Islet of Langerhans (tissue), 1 donor: ENCODE measurements around the gene REEP3.
A peak's percentile ranks its signal among the peaks of the same experiment; 100 is the strongest.
"Not testable (repeated sequence)": the region's sequence is repeated elsewhere in the genome, so short reads cannot be mapped to it uniquely, and the experiment has no call there.

Experiments
- FAIRE-seq: peaks from one replicate; lab custom pipeline; 2011; peaks lifted over from hg19 to GRCh38; lab: Jason Lieb, UNC

REEP3 gene, protein sequence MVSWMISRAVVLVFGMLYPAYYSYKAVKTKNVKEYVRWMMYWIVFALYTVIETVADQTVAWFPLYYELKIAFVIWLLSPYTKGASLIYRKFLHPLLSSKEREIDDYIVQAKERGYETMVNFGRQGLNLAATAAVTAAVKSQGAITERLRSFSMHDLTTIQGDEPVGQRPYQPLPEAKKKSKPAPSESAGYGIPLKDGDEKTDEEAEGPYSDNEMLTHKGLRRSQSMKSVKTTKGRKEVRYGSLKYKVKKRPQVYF

GRCh38 chr10:63520500-63521415 lies at the start of gene REEP3:
Gene REEP3, plus strand, starts transcription at chr10:63521401. Its CDS starts 145 bp downstream, at chr10:63521546.
- FAIRE-seq = no peak

GRCh38 chr10:63474488-63474887 lies 46.7 kb upstream of the REEP3 start:
- FAIRE-seq = no peak

GRCh38 chr10:63477927-63478326 lies 43.3 kb upstream of the REEP3 start:
- FAIRE-seq = no peak

DNA sequence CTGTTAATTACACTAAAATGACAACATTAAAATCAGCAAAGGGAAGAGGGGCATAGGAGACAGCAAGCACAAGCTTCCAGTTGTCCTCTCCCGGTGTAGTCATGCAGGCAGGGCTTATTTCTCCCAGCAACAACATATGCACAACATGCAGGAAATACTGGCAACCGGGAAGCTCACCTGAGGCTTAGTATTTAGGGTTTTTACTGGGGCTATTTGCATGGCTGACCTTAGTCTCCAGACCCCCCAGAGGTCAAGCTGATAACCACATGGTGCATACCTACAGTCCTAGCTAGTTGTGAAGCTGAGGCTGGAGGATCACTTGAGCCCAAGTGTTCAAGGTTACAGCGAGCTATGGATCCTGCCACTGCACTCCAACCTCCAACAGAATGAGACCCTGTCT lies 42.6 kb upstream of the REEP3 start:
- FAIRE-seq = no peak

GRCh38 chr10:63480237-63480636 lies 41.0 kb upstream of the REEP3 start:
- no peak for FAIRE-seq

GRCh38 chr10:63481815-63482421 lies 39.3 kb upstream of the REEP3 start:
- no peak for FAIRE-seq

DNA sequence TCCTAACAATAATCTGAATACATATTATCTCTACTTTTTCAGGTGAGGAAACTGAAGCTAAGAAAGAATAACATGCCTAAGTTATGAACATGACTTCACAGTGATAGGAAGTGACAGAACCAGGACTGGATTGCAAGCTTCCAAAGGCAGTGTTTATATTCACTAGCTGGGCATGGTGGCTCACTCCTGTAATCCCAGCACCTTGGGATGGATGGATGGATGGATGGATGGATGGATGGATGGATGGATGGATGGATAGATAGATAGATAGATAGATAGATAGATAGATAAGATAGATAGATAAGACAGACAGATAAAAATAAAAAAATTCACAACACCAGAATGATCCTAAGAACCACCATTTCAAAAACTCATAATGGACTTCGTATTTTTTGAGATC lies 37.2 kb upstream of the REEP3 start:
- no peak for FAIRE-seq

GRCh38 chr10:63487990-63488389 lies 33.2 kb upstream of the REEP3 start:
- no peak for FAIRE-seq

DNA sequence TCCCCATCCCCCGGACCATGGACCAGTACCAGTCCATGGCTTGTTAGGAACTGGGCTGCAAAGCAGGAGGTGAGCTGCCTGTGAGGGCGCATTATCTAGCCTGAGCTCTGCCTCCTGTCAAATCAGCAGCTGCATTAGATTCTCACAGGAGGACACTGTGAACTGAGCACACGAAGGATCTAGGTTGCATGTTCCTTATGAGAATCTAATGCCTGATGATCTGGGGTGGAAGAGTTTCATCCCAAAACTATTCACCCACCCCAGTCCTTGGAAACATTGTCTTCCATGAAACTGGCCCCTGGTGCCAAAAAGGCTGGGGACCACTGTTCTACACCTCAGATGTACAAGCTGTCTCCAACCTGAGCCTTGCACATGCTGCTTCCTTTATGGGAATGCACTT lies 31.4 kb upstream of the REEP3 start:
- FAIRE-seq = no peak

DNA sequence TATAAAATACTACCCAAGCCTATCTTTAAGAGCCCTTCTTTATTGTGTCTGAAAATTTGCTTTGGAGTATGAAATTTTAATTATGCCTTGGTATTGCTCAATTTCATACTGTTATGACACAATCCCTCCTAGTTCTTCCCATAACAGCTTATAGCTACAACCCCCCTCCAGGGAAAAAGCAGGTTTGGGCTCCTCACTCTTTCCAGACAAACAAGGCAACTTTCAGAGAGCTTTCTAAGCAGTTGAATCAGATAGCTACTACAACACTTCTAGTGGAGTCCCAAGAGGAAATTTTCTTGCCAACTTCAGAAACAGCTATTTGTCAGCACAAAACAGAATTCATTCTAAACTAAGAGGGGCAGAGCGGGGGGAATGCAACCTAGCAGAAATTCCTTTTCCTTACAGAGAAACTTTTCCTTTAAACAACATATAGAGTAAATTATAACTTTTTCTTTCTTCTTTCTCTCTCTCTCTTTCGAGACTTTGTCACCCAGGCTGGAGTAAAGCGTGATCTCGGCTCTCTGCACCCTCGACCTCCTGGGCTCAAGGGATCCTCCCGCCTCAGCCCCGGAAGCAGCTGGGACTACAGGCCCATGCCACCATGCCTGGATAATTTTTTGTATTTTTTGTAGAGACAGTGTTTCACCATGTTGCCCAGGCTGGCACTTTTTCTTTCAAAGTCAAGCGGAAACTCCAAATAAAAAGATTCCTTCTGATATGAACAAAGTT lies 29.4 kb upstream of the REEP3 start:
- FAIRE-seq = no peak

DNA sequence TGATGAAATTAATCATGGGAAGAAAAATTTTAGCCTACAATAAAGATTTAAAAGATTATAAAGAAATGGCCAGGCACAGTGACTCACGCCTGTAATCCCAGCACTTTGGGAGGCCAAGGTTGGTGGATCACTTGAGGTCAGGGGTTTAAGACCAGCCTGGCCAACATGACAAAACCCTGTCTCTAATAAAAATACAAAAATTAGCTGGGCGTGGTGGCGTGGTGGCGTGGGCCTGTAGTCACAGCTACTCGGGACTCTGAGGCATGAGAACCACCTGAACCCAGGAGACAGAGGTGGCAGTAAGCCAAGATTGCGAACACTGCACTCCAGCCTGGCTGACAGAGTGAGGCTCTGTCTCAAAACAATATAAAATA lies 28.9 kb upstream of the REEP3 start:
- FAIRE-seq = not testable (repeated sequence)

DNA sequence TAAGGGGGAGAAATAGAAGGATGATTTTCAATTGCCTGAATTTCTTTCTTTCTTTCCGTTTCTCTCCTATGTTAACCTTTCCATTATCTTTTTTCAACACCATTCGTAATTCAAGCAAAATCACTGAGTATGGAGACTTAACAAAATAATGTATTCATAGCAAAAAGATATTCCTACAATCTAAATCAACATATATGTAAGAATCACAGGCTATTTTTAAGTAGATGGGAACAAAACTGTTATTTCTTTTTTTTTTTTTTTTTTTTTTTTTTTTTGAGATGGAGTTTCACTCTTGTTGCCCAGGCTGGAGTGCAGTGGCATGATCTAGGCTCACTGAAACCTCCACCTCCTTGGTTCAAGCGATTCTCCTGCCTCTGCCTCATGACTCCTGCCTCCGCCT lies 28.2 kb upstream of the REEP3 start:
- peak; percentile 33 for FAIRE-seq

GRCh38 chr10:63494951-63495350 lies 26.2 kb upstream of the REEP3 start:
- FAIRE-seq = no peak

- no peak for FAIRE-seq
Observed at GRCh38 chr10:63496561-63496960, 24.6 kb upstream of the REEP3 start.

- no peak for FAIRE-seq
Observed at GRCh38 chr10:63497321-63497720, 23.9 kb upstream of the REEP3 start.

GRCh38 chr10:63498665-63499064 lies 22.5 kb upstream of the REEP3 start:
- no peak for FAIRE-seq

DNA sequence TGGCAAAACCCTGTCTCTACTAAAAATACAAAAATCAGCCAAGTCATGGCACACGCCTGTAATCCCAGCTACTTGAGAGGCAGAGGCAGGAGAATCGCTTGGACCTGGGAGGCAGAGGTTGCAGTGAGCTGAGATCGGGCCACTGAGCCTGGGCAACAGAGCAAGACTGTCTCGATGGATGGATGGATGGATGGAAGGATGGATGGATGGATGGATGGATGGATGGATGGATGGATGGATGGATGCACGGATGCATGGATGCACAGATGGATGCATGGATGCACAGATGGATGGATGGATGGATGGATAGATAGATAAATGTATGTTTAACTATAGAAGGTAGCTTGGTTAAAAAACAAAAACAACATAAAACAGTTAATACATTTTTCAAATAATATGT lies 20.6 kb upstream of the REEP3 start:
- not testable (repeated sequence) for FAIRE-seq

DNA sequence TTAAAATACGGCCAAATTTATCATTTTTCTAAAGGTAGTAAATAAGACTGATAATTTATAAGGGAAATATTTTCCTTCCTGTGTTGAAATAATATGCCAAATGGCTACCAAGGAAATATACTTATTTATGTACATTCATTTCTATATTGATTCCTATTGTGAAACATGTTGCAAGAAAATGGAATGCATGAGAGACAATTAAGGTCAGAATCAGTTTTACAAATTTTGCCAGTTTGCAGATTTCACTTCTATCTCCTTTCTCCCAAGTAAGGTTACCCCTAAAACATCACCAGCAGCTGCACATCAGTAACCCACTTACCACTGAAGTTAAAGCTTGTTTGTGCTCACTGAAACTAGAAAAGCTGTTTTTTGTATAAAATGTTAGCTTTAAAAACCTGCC lies 19.2 kb upstream of the REEP3 start:
- no peak for FAIRE-seq

GRCh38 chr10:63502832-63503231 lies 18.4 kb upstream of the REEP3 start:
- no peak for FAIRE-seq

- no peak for FAIRE-seq
Observed at GRCh38 chr10:63503395-63503794, 17.8 kb upstream of the REEP3 start.

DNA sequence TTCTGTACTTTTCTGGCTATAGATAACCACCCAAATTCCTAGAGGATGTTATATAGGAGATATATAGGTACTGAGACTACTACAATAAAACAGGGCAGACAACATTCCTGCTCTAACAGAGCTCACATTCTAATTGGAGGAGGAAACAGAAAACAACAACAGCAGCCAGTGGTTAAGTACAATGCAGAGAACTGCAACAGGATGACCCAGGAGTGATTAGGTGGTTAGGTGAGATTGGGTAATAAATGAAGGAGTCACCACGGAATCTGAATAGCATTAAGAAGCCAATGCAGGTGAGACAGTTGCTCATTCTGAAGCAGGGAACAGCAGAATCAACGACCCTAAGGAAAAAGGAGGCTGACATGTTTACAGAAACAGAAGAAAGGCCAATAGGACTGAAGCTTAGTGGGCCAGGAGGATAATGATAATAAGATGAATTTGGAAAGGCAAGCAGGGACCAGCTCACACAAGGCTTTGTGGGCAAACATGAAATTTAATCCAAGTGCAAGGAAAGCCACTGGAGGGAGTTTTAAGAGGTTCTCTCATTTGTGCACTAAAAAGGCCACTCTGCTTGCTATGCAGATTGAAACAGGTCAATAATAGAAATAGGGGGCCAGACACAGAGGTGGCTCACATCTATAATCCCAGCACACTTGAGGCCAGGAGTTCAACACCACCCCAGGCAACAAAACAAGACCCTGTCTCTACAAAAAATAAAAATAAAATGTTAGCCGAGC lies 16.9 kb upstream of the REEP3 start:
- FAIRE-seq = no peak

DNA sequence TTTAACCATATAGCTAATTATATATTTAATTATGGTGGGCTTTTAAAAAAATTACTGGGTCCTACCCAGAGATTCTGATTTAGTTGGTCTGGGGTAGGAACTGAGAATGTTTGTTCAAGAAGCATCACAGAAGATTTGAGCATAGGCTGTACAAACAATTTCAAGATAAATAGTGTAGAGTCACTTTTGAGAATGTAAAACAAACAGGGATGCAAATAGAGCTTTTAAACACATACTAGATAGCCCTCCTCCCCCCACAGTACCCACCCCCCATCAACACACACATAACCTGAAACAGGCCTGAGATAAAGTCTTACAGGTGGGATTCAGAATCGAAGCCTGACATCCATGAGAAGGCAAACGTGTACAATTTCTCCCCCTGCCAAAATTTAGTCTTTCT lies 15.6 kb upstream of the REEP3 start:
- no peak for FAIRE-seq
